Measurements from ENCODE around the gene USF2.

DNA sequence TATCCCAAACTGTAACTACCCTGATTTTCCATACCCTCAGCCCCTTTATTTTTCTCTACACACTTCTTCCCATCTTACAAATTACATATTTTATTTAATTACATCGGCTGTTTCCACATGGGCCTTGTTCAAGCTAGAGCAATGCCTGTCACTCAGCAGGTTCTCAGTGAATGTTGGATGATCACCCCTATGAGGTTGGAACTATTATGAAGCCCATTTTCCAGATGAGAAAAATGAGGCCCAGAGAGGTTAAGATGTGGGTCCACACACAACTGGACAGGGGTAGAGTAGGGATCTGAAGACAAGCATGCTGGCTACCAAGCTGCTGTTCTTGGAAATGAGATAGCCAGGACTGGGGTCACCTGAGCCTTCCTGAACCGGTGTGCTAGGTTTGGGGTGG lies 33.2 kb downstream of the USF2 start:
- TF ChIP-seq, protein P1, sequence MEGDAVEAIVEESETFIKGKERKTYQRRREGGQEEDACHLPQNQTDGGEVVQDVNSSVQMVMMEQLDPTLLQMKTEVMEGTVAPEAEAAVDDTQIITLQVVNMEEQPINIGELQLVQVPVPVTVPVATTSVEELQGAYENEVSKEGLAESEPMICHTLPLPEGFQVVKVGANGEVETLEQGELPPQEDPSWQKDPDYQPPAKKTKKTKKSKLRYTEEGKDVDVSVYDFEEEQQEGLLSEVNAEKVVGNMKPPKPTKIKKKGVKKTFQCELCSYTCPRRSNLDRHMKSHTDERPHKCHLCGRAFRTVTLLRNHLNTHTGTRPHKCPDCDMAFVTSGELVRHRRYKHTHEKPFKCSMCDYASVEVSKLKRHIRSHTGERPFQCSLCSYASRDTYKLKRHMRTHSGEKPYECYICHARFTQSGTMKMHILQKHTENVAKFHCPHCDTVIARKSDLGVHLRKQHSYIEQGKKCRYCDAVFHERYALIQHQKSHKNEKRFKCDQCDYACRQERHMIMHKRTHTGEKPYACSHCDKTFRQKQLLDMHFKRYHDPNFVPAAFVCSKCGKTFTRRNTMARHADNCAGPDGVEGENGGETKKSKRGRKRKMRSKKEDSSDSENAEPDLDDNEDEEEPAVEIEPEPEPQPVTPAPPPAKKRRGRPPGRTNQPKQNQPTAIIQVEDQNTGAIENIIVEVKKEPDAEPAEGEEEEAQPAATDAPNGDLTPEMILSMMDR (IDR thresholded peaks at IDR 0.05) = no peak
- no peak for TF ChIP-seq EP300 (IDR thresholded peaks at IDR 0.05)
- no peak for TF ChIP-seq POLR2A (IDR thresholded peaks at IDR 0.05)
- TF ChIP-seq POLR2AphosphoS5 (IDR thresholded peaks at IDR 0.05) = no peak

Data from stomach (tissue), 4 donors.